COLO829 (cell line): ENCODE measurements around the gene CKLF.
"Not testable (repeated sequence)": the region's sequence is repeated elsewhere in the genome, so short reads cannot be mapped to it uniquely, and the experiment has no call there.

Experiments
- DNase-seq: peaks from one replicate; pipeline ENCODE4 v3.0.0; 2012; ENCODE audit warnings: low spot score

The CKLF gene

GRCh38 chr16:66542396-66542795 lies 10.0 kb upstream of the CKLF start:
- no peak for DNase-seq

DNA sequence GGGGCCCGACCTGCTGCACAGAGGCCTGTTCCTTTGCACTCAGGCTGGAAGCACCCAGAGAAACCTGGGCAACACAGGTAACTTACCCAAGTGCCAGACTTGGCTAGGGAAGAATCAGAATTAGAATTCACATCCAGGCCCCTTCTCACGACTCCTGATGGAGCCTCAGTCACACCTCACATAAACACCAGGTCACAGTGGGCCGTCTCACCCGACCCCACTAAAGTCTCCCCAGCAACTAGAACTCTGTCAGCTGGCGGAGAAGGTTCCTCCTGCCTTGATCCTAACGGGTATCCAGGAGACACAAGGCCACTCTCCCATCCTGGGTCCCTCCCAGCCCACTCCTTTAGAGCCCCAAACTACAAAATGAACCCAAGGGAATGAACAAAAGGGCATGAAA lies 8.8 kb upstream of the CKLF start:
- DNase-seq = no peak

GRCh38 chr16:66544016-66544757 lies 8.2 kb upstream of the CKLF start:
- DNase-seq = no peak

- DNase-seq = no peak
Observed at GRCh38 chr16:66547101-66547989, 5.0 kb upstream of the CKLF start.

GRCh38 chr16:66548068-66548467 lies 4.3 kb upstream of the CKLF start:
- DNase-seq = no peak

GRCh38 chr16:66548868-66549267 lies 3.5 kb upstream of the CKLF start:
- no peak for DNase-seq

- peak; percentile 26 for DNase-seq
Observed at GRCh38 chr16:66549284-66550131, 2.9 kb upstream of the CKLF start, which contains the start of gene TK2. TSS of gene TK2 (minus strand) at chr16:66550122. CDS start at chr16:66550061, 61 bp downstream.

- peak; percentile 13 for DNase-seq
Observed at GRCh38 chr16:66551348-66551759, 1.0 kb upstream of the CKLF start.

DNA sequence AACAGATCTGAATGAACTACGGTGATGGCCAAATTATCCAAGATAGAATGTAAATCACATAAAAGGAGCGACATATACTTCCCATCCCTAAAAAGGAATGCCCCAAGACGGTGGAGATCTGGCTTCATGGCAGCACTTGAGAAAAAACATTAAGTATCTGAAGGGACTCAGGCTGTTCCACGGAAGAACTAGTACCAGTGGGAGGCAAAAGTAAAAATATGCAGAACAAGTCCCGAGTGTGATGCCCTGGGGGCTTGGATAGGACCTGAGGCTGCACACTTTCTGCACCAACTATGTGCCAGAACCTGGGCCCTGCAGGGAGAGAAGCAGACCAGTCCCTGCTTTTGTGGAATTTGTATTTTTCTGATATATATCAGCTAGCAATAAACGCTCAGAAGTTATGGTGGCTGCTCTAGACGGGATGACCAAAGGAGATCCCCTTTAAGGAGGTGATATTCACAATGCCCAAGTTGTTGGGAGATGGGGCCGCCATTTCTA lies 539 bp upstream of the CKLF start:
- DNase-seq = no peak

DNA sequence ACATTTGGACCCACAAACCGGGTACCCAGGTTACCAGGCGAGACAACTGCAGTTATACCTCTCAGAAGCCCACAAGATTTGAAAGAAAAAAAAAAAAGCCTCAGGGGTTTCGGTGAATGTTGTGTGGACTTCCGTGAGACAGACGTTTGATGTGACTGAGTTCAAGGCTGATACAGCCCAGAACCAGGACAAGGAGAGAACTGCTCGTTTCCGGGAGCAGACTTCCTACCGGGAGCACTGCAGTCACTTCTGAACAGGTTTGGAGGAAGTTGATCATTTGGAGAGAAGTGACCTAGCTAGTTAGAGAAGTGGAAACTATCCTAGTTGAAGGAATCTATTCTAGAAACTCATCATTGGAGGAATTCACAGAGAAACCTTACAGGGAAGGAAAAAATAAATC lies 847 bp downstream of the CKLF start:
- no peak for DNase-seq

- DNase-seq = no peak
Observed at GRCh38 chr16:66554021-66554420, 1.6 kb downstream of the CKLF start.

- DNase-seq = no peak
Observed at GRCh38 chr16:66554495-66554894, 2.1 kb downstream of the CKLF start.

- no peak for DNase-seq
Observed at GRCh38 chr16:66560107-66560506, 7.7 kb downstream of the CKLF start.

- no peak for DNase-seq
Observed at GRCh38 chr16:66561381-66562080, 9.2 kb downstream of the CKLF start.

DNA sequence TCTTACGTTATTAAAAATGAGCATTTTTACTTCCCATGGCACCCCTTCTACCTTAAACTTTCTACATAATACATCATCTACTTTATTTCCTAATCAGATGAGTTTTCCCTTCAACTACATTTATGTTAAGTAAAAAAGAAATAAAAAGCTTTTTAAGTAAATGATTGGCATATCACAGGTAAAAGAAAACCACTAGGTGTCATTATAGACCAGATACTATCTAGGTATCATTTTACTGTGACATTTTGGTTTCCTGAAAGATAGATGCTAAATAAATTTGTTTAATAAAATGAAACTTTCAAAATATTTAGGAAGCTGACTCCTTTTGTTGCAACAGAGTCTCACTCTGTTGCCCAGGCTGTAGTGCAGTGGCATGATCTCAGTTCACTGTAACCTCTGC lies 10.0 kb downstream of the CKLF start:
- no peak for DNase-seq

- DNase-seq = no peak
Observed at GRCh38 chr16:66562986-66563385, 10.6 kb downstream of the CKLF start.

GRCh38 chr16:66563574-66564334 lies 11.4 kb downstream of the CKLF start:
- no peak for DNase-seq

- no peak for DNase-seq
Observed at GRCh38 chr16:66566051-66566901, 13.9 kb downstream of the CKLF start, which contains the start of gene CMTM1. TSS of gene CMTM1 (plus strand) at chr16:66566439. CDS start at chr16:66566514, 75 bp downstream.

GRCh38 chr16:66567270-66567669 lies 14.9 kb downstream of the CKLF start:
- DNase-seq = not testable (repeated sequence)

GRCh38 chr16:66568355-66568754 lies 16.0 kb downstream of the CKLF start:
- no peak for DNase-seq
